HG02885 (cell line): Measurements from ENCODE around the gene SETD3.
A peak's percentile ranks its signal among the peaks of the same experiment; 100 is the strongest.

Source experiments
- ATAC-seq: cut with Tn5 transposase; IDR thresholded peaks from one replicate; pipeline ENCODE4 v1.9.1; 2021; ENCODE audit warnings: mild to moderate bottlenecking; ENCODE audit not compliant: unreplicated experiment, poor library complexity

SETD3 gene

GRCh38 chr14:99463974-99464373 is 16.7 kb downstream of the SETD3 start:
- ATAC-seq, result no peak

- ATAC-seq, result no peak
Observed at GRCh38 chr14:99462210-99462609, 18.4 kb downstream of the SETD3 start.

DNA sequence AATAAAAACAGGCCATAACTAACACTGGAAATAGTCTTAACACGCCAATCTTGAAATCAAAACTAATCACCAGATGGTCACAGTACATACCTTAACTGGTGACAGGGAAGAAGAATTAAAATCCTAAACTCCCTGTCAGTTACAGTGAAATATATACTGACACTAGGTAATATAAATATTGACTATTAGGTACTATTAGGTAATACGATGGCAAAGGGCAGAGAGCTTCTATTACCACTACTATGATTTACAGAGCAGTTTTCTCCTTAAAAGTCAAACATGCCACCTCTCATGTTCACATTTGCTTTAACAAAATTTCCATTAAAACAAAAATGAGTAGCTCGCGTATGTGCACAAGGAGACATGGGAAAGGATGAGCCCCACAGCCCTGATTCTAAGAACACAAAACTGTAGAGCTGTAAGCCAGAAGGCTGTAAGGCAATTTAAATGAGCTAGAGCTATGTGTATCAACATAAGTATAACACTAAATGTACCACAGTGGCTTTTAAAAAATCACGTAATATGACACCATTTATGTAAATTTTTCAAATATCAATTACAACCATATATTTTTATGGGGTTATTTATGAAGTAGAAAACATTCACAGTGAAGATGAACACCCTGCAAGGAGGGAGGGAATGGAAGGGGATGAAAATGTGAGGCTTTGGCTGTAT is 19.1 kb downstream of the SETD3 start:
- ATAC-seq, result no peak

- ATAC-seq, result no peak
Observed at GRCh38 chr14:99460793-99461192, 19.9 kb downstream of the SETD3 start.

- no peak for ATAC-seq
Observed at GRCh38 chr14:99459481-99460100, 21.1 kb downstream of the SETD3 start.

DNA sequence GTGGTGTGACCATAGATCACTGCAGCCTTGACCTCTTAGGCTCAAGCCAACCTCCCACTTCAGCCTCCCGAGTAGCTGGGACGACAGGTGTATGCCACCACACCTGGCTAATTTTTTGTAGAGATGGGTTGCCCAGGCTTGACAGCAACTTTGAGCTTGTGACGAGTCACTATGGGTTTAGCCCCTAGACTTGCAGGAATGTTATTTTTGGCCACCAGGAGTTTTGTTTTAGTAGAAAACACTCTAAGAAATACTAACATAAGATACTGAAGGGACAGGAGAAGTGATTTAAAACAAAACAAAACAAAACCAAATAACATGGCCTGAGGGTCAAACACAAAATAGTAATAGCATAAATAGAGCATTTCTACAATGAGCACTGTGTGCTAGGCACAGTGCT is 26.4 kb downstream of the SETD3 start:
- ATAC-seq, result no peak

DNA sequence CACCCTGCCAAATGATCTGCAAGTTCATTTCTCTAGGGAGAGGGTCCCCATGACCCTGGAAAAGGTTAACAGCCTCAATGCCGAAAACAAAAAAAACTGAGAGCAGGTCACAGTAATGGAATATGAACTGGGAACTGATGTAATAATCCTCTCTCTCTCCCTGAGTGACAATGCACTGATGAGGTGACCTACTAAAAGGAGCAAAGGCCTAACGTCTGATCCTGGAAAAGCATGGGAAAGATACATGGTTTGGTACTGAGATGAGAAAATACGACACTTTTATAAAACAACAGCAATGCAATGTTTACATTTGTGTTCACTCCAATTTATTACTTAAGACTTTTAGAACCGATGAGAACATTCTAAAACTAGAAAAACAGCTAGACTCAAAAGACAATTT is 27.7 kb downstream of the SETD3 start:
- no peak for ATAC-seq

- no peak for ATAC-seq
Observed at GRCh38 chr14:99451234-99451633, 29.4 kb downstream of the SETD3 start.

DNA sequence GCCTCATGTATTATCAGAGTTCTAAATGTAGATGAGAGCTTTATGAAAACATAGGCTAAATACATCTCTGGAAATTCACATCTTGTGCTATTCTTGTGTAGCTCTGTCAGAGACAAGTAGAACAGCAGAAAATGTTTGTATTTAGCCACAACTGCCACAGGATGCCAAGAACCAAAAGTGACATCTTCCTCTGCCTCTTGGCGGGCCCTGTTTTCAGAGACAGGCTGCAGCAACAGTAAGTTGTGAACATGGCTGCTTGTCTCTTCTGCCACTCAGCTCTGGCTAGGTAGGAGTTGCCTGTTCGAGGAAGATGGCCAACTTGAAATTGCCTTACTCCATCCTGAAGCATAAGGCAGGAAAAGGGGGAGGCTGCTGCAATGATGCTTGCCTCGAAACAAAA is 30.4 kb downstream of the SETD3 start:
- no peak for ATAC-seq

DNA sequence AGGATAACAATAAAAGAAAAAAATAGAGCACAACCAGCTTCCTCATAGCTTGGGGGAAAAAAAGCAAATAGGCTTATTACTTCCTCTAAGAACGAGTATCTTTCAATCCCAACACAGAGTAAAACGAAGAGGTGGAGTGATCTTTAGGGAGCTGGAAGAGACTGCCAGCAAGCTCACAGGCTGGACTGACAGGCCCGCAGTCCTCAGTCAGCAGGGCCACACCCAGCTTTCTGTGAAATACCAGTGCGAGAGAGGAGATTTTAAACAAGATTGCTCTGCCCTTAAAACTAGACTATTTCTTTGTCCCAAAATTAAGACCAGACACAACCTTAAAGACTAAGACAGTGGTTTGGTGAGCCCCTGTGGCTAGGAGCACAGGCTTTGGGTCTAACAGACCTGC is 32.9 kb downstream of the SETD3 start:
- ATAC-seq, result no peak

- no peak for ATAC-seq
Observed at GRCh38 chr14:99445931-99446330, 34.7 kb downstream of the SETD3 start.

- no peak for ATAC-seq
Observed at GRCh38 chr14:99441918-99442317, 38.7 kb downstream of the SETD3 start.

DNA sequence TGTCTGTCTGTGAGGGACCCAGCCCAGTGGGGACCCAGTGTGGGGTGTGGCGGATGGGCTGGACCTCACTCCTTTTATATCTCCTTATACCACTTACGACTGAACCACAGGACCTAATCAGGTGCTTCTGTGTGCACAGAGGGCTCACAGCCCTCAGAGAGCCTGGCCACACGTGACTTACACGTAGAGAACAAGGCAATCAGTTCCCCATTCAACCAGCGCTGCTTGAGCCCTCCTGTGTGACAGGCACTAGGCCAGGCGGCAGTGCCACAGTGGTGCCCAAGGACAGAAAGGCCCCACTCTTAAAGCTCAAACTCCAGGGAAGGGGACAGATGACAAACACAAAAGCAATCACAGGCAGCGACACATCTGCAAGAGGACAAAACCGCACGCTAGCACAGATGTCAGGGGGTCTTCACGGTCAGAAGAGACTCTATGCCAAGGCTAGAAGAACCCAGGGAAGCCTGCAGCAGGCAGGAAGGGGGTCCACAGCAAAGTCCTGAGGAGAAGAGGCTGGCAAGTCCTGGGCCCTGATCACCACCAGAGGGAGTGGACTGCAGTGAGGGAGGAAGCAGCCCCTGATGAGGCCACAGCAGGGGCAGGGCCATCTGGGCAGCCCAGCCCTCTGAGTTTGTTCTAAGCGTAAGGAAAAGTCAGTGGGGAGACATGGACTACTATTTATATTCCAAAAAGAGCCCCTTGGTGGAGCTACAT is 39.3 kb downstream of the SETD3 start:
- ATAC-seq, result no peak

GRCh38 chr14:99440278-99440677 is 40.4 kb downstream of the SETD3 start:
- no peak for ATAC-seq

- no peak for ATAC-seq
Observed at GRCh38 chr14:99437706-99438105, 43.0 kb downstream of the SETD3 start.

- no peak for ATAC-seq
Observed at GRCh38 chr14:99436247-99437180, 44.1 kb downstream of the SETD3 start.

GRCh38 chr14:99435327-99435726 is 45.3 kb downstream of the SETD3 start:
- no peak for ATAC-seq

- no peak for ATAC-seq
Observed at GRCh38 chr14:99432485-99432884, 48.2 kb downstream of the SETD3 start.

DNA sequence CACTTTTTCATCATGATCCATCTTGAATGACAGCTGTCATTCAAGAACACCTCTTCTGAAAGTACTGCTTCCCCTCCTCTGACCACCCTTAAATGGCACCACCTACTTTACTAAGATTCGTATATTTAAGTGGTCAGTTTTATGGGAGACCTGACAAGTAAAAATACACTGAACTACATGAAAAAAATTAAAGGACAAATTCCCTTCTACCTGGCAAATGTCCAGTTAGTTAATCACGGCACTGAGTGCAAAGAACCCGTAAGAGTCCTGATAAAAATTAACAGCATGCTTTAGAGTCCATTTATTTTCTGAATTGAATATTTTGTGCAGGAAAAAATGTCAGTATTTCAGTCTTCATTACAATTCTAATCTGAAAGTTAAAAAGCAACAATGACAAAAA is 48.7 kb downstream of the SETD3 start:
- ATAC-seq, result no peak

DNA sequence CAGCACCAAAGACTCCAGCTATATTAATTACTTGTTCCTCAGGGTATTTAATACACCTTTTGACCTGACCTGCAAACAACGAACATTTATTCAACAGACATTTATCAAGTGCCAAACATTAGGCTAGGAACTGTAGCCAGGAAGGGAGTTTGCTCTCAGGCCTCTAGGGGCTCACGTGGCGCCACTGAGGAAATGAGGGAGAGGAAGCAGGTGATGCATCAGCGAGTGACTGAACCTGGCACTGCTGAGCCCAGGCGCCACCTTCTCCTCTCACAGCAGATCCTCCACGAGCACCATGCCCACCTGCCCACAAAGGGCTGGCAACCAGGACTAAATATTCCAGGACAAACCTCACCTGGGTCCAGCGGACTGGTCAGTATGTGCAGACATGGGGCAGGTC is 50.2 kb downstream of the SETD3 start:
- peak; percentile 69 for ATAC-seq
